ENCODE data around the gene AFF3. TPM values are rescaled to one million over a fixed set of nuclear protein-coding genes. Genes with fewer than 3 reads are reported as not detected.

AFF3 gene
- total and polyA plus RNA-seq, 12 donors, result 0.39 to 16.9 (median 7.0) TPM

DNA sequence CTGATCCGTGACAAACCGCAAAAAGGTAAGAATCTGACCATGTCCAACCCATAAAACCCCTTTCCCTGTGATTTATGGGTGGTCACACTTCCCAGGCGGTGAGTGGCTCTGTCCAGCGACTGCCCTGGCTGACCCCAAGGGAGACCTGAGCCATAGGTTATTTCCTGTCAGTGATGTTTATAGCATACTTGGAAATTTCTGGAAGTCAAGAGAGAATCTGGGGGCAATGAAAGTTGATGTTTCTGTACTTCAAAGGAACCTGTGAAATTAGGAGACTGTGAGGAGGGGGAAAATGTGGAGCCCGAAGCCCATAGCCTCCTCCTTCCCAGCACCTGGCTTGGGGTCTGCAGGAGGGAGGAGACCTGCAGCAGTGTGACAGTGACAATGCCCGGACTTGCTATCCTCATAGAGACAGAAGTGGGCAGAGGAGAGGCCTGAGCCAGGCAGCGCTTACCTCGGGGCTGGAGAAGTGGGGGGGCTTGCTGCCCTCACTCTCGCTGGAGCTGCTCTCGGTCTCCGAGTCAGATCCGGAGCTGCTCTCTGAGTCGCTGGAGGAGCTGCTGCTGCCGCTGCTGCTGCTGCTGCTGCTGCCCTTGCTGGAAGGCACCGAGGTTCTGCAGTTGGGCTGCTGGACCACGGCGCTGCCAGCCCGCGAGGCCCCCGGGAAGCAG lies 541.3 kb downstream of the AFF3 start:
- Histone ChIP-seq H3K27me3 (peaks cover 0 to 5% (median 0%) of the 10 kb centered on the region in 7 donors), H3K36me3 (peaks cover 0 to 7% (median 0%) of the 10 kb centered on the region in 9 donors), H3K27ac (no peak overlapping the region), H3K4me1 (peaks cover 0 to 5% (median 0%) of the 10 kb centered on the region in 9 donors), H3K9me3 (no peaks in the 10 kb centered on the region), H3K4me3 (no peak overlapping the region)
- WGBS, 2 donors, result 57 to 62% methylated on average over 20 of the region's 20 CpGs
- intact Hi-C loops (cut with DNase I), result no loop called here
- DNase-seq (no peak), ATAC-seq (no peak)
- TF ChIP-seq, protein P1, sequence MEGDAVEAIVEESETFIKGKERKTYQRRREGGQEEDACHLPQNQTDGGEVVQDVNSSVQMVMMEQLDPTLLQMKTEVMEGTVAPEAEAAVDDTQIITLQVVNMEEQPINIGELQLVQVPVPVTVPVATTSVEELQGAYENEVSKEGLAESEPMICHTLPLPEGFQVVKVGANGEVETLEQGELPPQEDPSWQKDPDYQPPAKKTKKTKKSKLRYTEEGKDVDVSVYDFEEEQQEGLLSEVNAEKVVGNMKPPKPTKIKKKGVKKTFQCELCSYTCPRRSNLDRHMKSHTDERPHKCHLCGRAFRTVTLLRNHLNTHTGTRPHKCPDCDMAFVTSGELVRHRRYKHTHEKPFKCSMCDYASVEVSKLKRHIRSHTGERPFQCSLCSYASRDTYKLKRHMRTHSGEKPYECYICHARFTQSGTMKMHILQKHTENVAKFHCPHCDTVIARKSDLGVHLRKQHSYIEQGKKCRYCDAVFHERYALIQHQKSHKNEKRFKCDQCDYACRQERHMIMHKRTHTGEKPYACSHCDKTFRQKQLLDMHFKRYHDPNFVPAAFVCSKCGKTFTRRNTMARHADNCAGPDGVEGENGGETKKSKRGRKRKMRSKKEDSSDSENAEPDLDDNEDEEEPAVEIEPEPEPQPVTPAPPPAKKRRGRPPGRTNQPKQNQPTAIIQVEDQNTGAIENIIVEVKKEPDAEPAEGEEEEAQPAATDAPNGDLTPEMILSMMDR (IDR thresholded peaks at IDR 0.05), result no peak

DNA sequence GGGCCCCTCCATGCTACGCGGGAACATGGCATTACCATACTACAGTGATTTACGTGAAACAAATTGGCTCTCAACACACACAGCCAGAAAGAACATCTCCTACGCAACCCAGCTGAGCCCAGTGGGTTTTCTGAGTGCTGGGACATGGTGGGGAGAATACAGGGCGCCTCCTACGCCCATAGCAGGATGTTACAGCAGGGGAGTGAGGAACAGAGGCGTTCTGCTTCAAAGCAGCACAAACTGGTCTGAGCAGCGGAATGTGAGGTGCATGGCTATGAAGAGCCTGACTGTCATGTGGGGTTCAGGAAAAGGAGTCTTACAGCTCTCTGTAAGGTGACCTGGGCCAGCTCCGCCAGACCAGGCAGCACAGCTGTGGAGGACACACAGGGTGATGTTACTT lies 543.9 kb downstream of the AFF3 start:
- Histone ChIP-seq H3K4me3 (no peak overlapping the region), H3K9me3 (no peaks in the 10 kb centered on the region), H3K27ac (no peak overlapping the region), H3K36me3 (peaks cover 0 to 7% (median 0%) of the 10 kb centered on the region in 9 donors), H3K4me1 (peaks cover 0 to 5% (median 0%) of the 10 kb centered on the region in 9 donors), H3K27me3 (peaks cover 0 to 5% (median 0%) of the 10 kb centered on the region in 7 donors)
- no peak for ATAC-seq
- 88 to 89% methylated on average over 9 of the region's 9 CpGs for WGBS, 2 donors
- TF ChIP-seq, protein P1 (IDR thresholded peaks at IDR 0.05), result no peak
- no peak for DNase-seq
- intact Hi-C loops (cut with DNase I), result no loop called here

DNA sequence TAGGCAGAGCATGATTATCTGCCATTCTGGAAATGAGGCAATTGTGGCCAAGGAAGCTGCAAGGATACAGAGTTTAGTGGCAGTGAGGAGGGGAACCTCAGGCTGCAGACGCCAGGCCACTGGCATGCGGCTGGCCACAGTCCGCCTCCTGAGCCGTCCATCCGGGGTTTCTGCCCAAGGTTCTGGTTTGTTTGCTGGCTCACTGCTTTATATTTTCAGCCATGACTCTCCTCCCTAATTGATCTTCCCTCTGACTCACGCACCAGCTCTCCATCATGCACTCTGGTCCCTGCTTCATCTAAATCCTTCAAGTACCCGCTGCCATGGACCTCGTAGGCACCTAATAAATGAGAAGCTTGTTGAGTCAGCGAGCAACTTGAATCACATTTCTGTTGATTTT lies 544.8 kb downstream of the AFF3 start:
- H3K27me3 ChIP-seq, result peaks cover 0 to 5% (median 0%) of the 10 kb centered on the region in 7 donors

DNA sequence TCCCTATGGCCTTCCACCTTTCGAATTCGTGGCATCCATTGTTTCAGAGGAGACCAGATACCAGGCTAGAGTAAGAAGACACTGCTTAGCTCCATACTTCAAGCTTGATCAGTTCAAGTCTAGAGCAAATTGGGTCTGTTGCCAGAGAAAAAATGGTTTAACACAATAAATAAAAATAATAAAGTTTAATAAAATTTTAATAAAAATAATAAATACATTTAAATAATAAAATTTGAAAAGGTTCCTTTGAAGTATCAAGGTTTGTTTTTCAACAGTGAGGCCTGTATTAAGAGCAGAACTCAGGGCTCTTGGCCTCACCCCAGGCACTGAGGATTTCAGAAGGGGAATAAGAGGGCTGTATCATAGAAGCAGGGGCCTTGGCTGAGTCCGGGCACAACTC lies 547.0 kb downstream of the AFF3 start:
- TF ChIP-seq, protein P1 (IDR thresholded peaks at IDR 0.05), result no peak
- H3K9me3 ChIP-seq, result no peaks in the 10 kb centered on the region
- no peak overlapping the region for H3K27ac ChIP-seq
- no peaks in the 10 kb centered on the region for H3K27me3 ChIP-seq
- no peak for DNase-seq
- H3K4me3 ChIP-seq, result no peak overlapping the region
- 85 to 91% methylated on average over 3 of the region's 3 CpGs for WGBS, 2 donors
- peaks cover 0 to 7% (median 0%) of the 10 kb centered on the region in 9 donors for H3K36me3 ChIP-seq
- H3K4me1 ChIP-seq, result no peaks in the 10 kb centered on the region
- no peak for ATAC-seq
- intact Hi-C loops (cut with DNase I), result no loop called here

More for the DNA sequence above, 544.8 kb downstream of the AFF3 start:
- Histone ChIP-seq H3K9me3 (no peaks in the 10 kb centered on the region), H3K36me3 (peaks cover 0 to 7% (median 0%) of the 10 kb centered on the region in 9 donors), H3K4me3 (no peak overlapping the region), H3K27ac (no peak overlapping the region), H3K4me1 (peaks cover 0 to 2% (median 0%) of the 10 kb centered on the region in 9 donors)
- DNase-seq, result no peak
- no peak for ATAC-seq
- TF ChIP-seq, protein P1 (IDR thresholded peaks at IDR 0.05), result no peak
- intact Hi-C loops (cut with DNase I), result no loop called here
- 91 to 93% methylated on average over 9 of the region's 9 CpGs for whole genome bisulfite sequencing, 2 donors
